Measurements from ENCODE around the gene ABCA13. TPM values are rescaled to one million over a fixed set of nuclear protein-coding genes. Genes with fewer than 3 reads are reported as not detected.
A peak's percentile ranks its signal among the peaks of the same experiment; 100 is the strongest.

The ABCA13 gene
- polyA plus RNA-seq, 1 experiment, result 0.05 TPM

DNA sequence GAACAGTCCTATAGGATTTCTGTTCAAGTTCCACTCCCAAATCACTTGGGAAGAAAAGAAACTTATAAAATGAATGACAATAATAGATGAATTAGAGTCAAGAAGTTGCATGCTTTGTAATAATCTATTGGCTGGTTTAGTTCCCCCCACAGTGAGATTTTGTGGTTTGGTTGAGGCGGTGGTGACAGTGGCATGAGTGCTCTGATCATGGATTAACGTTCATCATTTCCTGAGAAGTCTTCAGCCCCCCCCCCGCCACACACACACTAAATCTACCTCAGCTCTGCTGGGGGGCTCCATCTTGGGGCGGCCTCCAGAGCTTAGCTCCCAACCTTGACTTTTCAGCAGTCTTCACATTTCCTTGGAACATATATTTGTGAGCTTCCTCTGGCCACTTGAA is 121.7 kb downstream of the ABCA13 start:
- no peak overlapping the region for H3K27ac ChIP-seq (ENCODE audit: low read depth, low read length)
- H3K9me3 ChIP-seq (ENCODE audit: control insufficient read depth, insufficient read depth, low read length), result no peaks in the 10 kb centered on the region
- no peak overlapping the region for H3K4me3 ChIP-seq (ENCODE audit: low read depth, low read length)
- H3K27me3 ChIP-seq (ENCODE audit: control insufficient read depth, insufficient read depth, low read length), result no peaks in the 10 kb centered on the region
- POLR2A ChIA-PET, result no interaction called here
- DNase-seq (ENCODE audit: low read depth, low spot score), result no peak
- TF ChIP-seq, protein P1, sequence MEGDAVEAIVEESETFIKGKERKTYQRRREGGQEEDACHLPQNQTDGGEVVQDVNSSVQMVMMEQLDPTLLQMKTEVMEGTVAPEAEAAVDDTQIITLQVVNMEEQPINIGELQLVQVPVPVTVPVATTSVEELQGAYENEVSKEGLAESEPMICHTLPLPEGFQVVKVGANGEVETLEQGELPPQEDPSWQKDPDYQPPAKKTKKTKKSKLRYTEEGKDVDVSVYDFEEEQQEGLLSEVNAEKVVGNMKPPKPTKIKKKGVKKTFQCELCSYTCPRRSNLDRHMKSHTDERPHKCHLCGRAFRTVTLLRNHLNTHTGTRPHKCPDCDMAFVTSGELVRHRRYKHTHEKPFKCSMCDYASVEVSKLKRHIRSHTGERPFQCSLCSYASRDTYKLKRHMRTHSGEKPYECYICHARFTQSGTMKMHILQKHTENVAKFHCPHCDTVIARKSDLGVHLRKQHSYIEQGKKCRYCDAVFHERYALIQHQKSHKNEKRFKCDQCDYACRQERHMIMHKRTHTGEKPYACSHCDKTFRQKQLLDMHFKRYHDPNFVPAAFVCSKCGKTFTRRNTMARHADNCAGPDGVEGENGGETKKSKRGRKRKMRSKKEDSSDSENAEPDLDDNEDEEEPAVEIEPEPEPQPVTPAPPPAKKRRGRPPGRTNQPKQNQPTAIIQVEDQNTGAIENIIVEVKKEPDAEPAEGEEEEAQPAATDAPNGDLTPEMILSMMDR (IDR thresholded peaks at IDR 0.05; ENCODE audit: low read depth, low read length), result no peak
- CTCF ChIA-PET, result no interaction called here

DNA sequence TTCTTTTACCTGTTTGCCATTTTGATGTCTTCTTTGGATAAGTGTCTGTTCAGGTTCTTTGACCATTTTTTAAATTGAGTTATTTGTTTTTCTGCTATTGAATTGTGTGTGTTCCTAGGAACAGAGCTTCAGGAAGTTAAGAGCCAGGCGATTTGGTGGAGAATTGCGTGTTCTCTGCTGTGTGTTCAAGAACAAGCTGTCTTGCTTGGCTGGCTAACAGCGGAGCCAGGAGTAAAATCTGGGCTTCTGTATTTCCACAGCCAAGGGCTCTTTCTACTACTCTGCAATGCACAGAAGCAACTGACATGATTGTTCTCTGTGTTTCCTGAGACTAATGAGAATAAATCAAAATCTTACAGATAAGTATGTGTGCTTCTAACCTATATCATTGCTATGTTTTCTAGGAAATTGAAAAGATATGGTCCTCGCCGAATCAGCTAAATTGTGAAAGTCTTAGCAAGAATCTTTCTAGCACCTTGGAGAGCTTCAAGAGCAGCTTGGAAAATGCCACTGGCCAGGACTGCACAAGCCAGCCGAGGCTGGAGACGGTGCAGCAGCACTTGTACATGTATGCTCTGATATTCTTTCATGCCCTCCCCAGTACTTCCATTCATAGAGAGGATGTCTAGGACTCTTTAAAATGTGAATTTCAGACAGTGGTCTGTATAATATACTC is 124.2 kb downstream of the ABCA13 start:
- CTCF ChIA-PET, result interaction anchor here (0.5 kb wide), 1 partner anchor 1510 kb away, joined by 3 read pairs; no protein-coding TSS in a partner anchor
- no peak for DNase-seq (ENCODE audit: low read depth, low spot score)
- Histone ChIP-seq H3K27ac (ENCODE audit: low read depth, low read length) (no peak overlapping the region), H3K27me3 (ENCODE audit: control insufficient read depth, insufficient read depth, low read length) (no peaks in the 10 kb centered on the region), H3K4me3 (ENCODE audit: low read depth, low read length) (no peak overlapping the region), H3K9me3 (ENCODE audit: control insufficient read depth, insufficient read depth, low read length) (no peaks in the 10 kb centered on the region)
- TF ChIP-seq, protein P1 (IDR thresholded peaks at IDR 0.05; ENCODE audit: low read depth, low read length), result no peak
- POLR2A ChIA-PET, result no interaction called here

DNA sequence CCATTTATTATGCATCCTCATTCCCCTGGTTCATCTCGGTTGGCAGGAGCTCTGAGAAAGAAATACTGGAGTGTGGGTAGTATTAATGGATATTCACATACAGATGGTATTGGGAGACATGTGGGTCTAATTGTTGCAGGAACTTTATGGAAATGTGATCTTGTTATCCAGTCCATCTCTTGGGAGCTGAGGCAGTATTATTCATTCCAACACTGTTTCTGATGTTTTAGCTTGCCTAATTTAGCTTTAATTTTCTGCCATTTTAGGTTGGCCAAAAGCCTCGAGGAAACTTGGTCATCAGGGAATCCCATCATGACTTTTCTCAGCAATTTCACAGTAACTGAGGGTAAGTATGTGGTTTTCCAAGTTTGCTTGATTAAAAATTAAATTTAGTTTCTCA is 125.7 kb downstream of the ABCA13 start:
- H3K4me3 ChIP-seq (ENCODE audit: low read depth, low read length), result no peak overlapping the region
- DNase-seq (ENCODE audit: low read depth, low spot score), result no peak
- CTCF ChIA-PET, result no interaction called here
- no peaks in the 10 kb centered on the region for H3K9me3 ChIP-seq (ENCODE audit: control insufficient read depth, insufficient read depth, low read length)
- H3K27ac ChIP-seq (ENCODE audit: low read depth, low read length), result no peak overlapping the region
- TF ChIP-seq, protein P1 (IDR thresholded peaks at IDR 0.05; ENCODE audit: low read depth, low read length), result no peak
- H3K27me3 ChIP-seq (ENCODE audit: control insufficient read depth, insufficient read depth, low read length), result no peaks in the 10 kb centered on the region
- POLR2A ChIA-PET, result no interaction called here

DNA sequence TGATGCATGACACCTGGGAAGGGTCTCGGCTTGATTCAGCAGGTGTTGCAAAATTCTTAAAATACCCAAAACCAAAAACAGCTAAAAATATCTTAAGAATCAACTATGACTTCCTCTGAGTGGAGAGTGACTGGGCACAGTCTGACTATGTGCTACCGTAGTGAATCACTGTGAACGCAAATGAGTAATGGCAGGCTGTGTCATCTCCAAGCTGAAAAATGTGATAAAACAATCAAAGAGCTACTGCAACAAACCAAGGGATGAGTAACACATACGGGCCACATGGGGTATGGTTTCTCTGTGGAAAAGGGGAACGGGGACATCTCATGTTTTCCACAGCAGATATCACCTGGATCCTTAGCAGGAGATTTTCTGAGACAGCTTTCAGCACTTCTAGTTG is 127.5 kb downstream of the ABCA13 start:
- Histone ChIP-seq H3K27ac (ENCODE audit: low read depth, low read length) (no peak overlapping the region), H3K4me3 (ENCODE audit: low read depth, low read length) (no peak overlapping the region), H3K9me3 (ENCODE audit: control insufficient read depth, insufficient read depth, low read length) (no peaks in the 10 kb centered on the region), H3K27me3 (ENCODE audit: control insufficient read depth, insufficient read depth, low read length) (no peaks in the 10 kb centered on the region)
- DNase-seq (ENCODE audit: low read depth, low spot score), result no peak
- CTCF ChIA-PET, result interaction anchor here (0.6 to 2.6 kb wide), 30 partner anchors 8 to 1843 kb away, joined by 3 to 28 read pairs (median 4); no protein-coding TSS in a partner anchor
- POLR2A ChIA-PET, result no interaction called here
- TF ChIP-seq, protein P1 (IDR thresholded peaks at IDR 0.05; ENCODE audit: low read depth, low read length), result no peak; the same call in 1 of the 2 replicates

DNA sequence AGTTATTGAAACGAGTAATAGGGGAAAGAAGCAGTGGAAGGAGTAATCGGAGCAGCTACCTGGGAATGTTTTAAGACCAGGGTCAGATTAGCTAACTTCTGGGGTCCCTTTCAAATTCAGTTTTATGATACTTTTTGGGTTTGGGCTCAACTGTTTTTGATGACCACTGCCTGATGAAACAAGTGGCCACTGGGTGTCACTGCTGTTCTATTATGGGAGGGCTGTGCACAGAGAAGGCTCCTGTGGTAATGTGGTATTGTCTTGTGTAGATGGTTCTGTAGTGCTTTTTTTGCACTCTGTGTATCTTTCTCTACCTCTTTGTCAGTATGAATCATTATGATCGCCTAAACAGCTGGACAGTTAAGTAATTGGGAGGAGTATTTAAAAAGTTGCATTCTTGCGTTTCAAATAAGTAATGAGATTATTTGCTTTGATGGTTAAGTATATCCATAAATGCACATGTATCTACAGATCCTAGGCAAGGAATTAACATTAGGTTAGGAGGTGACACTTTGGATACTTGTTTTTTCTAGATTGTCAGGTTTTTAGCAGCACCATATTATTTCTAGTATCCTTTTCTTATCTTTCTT is 128.4 kb downstream of the ABCA13 start:
- Histone ChIP-seq H3K27ac (ENCODE audit: low read depth, low read length) (no peak overlapping the region), H3K4me3 (ENCODE audit: low read depth, low read length) (no peak overlapping the region), H3K9me3 (ENCODE audit: control insufficient read depth, insufficient read depth, low read length) (no peaks in the 10 kb centered on the region), H3K27me3 (ENCODE audit: control insufficient read depth, insufficient read depth, low read length) (no peaks in the 10 kb centered on the region)
- POLR2A ChIA-PET, result no interaction called here
- CTCF ChIA-PET, result interaction anchor here (0.7 to 2.6 kb wide), 31 partner anchors 8 to 1842 kb away, joined by 3 to 28 read pairs (median 4); no protein-coding TSS in a partner anchor
- peak; percentile 49 for DNase-seq (ENCODE audit: low read depth, low spot score)
- TF ChIP-seq, protein P1 (IDR thresholded peaks at IDR 0.05; ENCODE audit: low read depth, low read length), result peak; percentile 88
